ENCODE data around the gene RBM20. TPM values are rescaled to one million over a fixed set of nuclear protein-coding genes. Genes with fewer than 3 reads are reported as not detected.

Gene RBM20
- polyA plus RNA-seq, 4 donors = under 0.01 to 0.52 (median 0.36) TPM; not detected in 1

DNA sequence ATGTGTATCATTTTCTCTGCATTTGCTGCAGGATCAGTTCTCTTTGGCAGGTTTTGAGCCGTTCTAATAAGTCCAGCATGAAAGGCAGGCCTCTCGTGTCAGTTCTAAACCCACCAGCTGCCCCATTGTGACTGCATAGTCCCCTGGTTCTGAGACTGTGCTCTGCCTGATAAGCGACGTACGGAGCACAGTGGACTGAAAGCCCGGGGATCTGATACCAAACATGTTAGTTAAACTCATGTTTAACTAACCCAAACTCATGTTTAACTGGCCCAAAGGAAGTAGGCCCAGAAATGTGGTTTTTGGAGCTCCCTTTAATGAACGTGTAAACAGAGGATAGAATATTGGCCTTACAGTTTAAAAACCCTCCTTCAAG is 129.5 kb downstream of the RBM20 start:
- Histone ChIP-seq H3K27ac (ENCODE audit: low read depth in 1 of 3, low read length in 2 of 3) (peak overlapping the region; percentile 21 to 96 (median 93)), H3K9me3 (ENCODE audit: control insufficient read depth in 2 of 2, insufficient read depth in 1 of 2, low read depth in 1 of 2, low read length in 1 of 2) (peaks cover 0 to 8% of the 10 kb centered on the region in 2 donors), H3K27me3 (ENCODE audit: control insufficient read depth in 3 of 3, insufficient read depth in 3 of 3, low read length in 3 of 3) (no peaks in the 10 kb centered on the region), H3K4me1 (ENCODE audit: control insufficient read depth in 3 of 3, insufficient read depth in 2 of 3, low read depth in 1 of 3, low read length in 2 of 3) (peaks cover 4 to 42% (median 13%) of the 10 kb centered on the region in 3 donors), H3K36me3 (ENCODE audit: control insufficient read depth in 3 of 3, insufficient read depth in 2 of 3, low read depth in 1 of 3, low read length in 3 of 3) (no peaks in the 10 kb centered on the region), H3K4me3 (ENCODE audit: low read depth in 1 of 3, low read length in 3 of 3) (no peak overlapping the region)
- no peak for FAIRE-seq
- 66 to 90% (median 83%) methylated on average over 7 of the region's 7 CpGs for WGBS, 3 donors
- DNase-seq = no peak

DNA sequence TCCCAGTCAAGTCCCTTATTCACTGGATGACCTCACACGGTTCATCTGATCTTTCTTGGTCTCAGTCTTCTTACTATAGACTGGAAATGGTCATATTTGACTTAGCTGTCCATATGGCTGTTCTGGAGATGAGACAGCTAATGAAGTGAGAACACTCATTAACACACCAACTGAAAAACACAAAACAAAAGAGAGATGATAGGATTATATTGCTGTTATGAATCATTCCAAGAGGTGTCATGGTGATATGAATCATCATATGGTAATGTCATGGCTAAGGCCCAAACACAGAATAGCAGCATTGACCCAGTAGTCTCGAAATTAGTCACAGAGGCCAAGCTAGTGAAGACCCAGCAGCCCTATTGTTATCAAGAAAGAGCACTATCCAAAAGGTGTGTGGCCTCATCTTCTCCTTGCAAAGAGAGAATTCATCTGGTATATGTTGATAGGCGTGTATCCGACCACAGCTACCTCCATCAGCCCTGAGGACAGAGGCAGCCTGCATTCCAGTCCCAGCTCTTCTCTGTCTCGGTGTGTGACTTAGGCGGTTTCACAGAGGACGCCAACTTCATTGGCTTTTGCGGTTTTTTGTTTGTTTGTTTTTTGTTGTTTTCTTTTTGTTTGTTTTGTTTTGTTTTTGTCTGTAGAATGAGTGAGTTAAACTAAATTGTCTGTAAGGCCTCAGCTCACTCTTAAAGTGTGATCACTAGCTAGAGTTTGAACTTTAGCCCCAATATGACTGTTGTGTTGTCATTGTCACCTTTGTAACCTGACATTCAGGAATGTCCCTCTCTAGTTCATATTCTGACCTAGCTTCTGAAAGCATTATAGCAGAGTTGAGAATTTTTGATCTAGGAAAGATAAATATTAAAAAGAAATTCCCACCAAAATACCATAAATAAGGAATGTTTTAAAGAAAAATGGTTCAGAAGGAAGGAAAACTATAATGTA is 130.2 kb downstream of the RBM20 start:
- no peaks in the 10 kb centered on the region for H3K36me3 ChIP-seq (ENCODE audit: control insufficient read depth in 3 of 3, insufficient read depth in 2 of 3, low read depth in 1 of 3, low read length in 3 of 3)
- peaks cover 4 to 42% (median 13%) of the 10 kb centered on the region in 3 donors for H3K4me1 ChIP-seq (ENCODE audit: control insufficient read depth in 3 of 3, insufficient read depth in 2 of 3, low read depth in 1 of 3, low read length in 2 of 3)
- DNase-seq (peak; percentile 89 to 90), FAIRE-seq (no peak)
- 65 to 79% (median 76%) methylated on average over 8 of the region's 8 CpGs for WGBS, 3 donors
- H3K9me3 ChIP-seq (ENCODE audit: control insufficient read depth in 2 of 2, insufficient read depth in 1 of 2, low read depth in 1 of 2, low read length in 1 of 2) = peaks cover 0 to 8% of the 10 kb centered on the region in 2 donors
- H3K27ac ChIP-seq (ENCODE audit: low read depth in 1 of 3, low read length in 2 of 3) = peak overlapping the region; percentile 84 to 96 (median 93)
- H3K4me3 ChIP-seq (ENCODE audit: low read depth in 1 of 3, low read length in 3 of 3) = no peak overlapping the region
- H3K27me3 ChIP-seq (ENCODE audit: control insufficient read depth in 3 of 3, insufficient read depth in 3 of 3, low read length in 3 of 3) = no peaks in the 10 kb centered on the region

DNA sequence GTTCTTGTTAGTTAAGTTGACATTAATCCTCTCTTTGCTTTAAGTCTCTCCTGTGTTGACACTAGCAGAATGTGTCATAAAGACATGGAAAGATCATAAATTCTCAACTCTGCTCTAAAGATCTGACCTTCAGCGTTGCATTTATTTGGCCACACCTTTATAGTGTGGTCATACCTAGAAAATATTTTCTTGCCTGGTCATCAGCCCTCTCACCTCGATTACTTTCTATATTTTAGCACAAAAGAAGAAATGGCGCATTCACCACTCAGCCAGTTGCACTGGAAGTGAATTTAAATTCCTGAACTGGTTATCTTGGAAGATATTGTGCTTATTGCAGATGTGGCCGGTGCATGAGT is 130.9 kb downstream of the RBM20 start:
- peak; percentile 84 to 87 for DNase-seq
- peak overlapping the region; percentile 58 to 96 (median 84) for H3K27ac ChIP-seq (ENCODE audit: low read depth in 1 of 3, low read length in 2 of 3)
- WGBS, 3 donors = 48 to 75% (median 65%) methylated on average over 4 of the region's 4 CpGs

DNA sequence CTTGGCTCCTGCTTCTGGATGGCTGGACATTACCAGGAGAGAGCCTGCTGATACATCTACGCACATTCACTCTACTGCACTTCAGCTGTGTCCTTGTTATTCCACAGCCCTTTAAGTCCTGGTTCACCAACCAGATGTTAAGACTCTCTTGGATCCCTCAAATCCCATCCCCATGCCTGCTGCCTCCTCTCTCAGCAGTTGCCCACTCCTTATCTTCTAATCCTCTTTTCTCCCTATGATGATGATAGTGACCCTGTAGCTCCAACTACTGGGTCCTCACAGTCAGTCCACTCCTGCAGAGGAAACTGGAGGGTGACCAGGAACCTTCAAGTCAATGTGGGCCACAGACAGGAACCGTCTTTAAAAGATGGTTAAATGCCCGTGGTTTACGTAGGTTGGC is 131.3 kb downstream of the RBM20 start:
- peak overlapping the region; percentile 58 to 96 (median 84) for H3K27ac ChIP-seq (ENCODE audit: low read depth in 1 of 3, low read length in 2 of 3)
- no peaks in the 10 kb centered on the region for H3K36me3 ChIP-seq (ENCODE audit: control insufficient read depth in 3 of 3, insufficient read depth in 2 of 3, low read depth in 1 of 3, low read length in 3 of 3)
- WGBS, 3 donors = 94 to 98% (median 96%) methylated on average over 4 of the region's 4 CpGs
- no peaks in the 10 kb centered on the region for H3K27me3 ChIP-seq (ENCODE audit: control insufficient read depth in 3 of 3, insufficient read depth in 3 of 3, low read length in 3 of 3)
- DNase-seq (no peak), FAIRE-seq (no peak)
- peaks cover 0 to 8% of the 10 kb centered on the region in 2 donors for H3K9me3 ChIP-seq (ENCODE audit: control insufficient read depth in 2 of 2, insufficient read depth in 1 of 2, low read depth in 1 of 2, low read length in 1 of 2)
- no peak overlapping the region for H3K4me3 ChIP-seq (ENCODE audit: low read depth in 1 of 3, low read length in 3 of 3)
- H3K4me1 ChIP-seq (ENCODE audit: control insufficient read depth in 3 of 3, insufficient read depth in 2 of 3, low read depth in 1 of 3, low read length in 2 of 3) = peaks cover 4 to 42% (median 13%) of the 10 kb centered on the region in 3 donors

More for the DNA sequence above, 130.9 kb downstream of the RBM20 start:
- H3K27me3 ChIP-seq (ENCODE audit: control insufficient read depth in 3 of 3, insufficient read depth in 3 of 3, low read length in 3 of 3) = no peaks in the 10 kb centered on the region
- H3K9me3 ChIP-seq (ENCODE audit: control insufficient read depth in 2 of 2, insufficient read depth in 1 of 2, low read depth in 1 of 2, low read length in 1 of 2) = peaks cover 0 to 8% of the 10 kb centered on the region in 2 donors
- no peak for FAIRE-seq
- H3K4me1 ChIP-seq (ENCODE audit: control insufficient read depth in 3 of 3, insufficient read depth in 2 of 3, low read depth in 1 of 3, low read length in 2 of 3) = peaks cover 4 to 42% (median 13%) of the 10 kb centered on the region in 3 donors
- no peaks in the 10 kb centered on the region for H3K36me3 ChIP-seq (ENCODE audit: control insufficient read depth in 3 of 3, insufficient read depth in 2 of 3, low read depth in 1 of 3, low read length in 3 of 3)
- H3K4me3 ChIP-seq (ENCODE audit: low read depth in 1 of 3, low read length in 3 of 3) = no peak overlapping the region

DNA sequence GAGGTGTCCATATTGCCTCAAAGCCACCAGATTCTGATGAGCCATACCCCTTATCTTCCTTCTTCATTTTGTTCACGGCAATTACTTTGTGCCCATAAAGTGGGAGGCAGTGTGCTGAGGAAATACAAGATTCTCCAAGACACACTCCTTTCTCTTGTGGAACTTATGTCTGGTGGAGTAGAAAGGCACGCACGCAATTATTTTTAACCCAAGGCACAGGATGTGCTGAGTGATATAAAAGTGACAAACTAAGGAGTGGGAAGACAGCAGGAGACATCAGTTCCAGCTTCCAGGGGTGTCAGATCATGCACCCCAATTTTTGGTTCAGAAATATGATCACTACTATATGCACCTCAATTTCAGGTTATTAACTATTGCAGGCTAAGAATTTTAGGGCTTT is 132.9 kb downstream of the RBM20 start:
- WGBS, 3 donors = 94 to 97% (median 96%) methylated on average over 3 of the region's 3 CpGs
- FAIRE-seq = no peak
- DNase-seq = no peak
- Histone ChIP-seq H3K9me3 (ENCODE audit: control insufficient read depth in 2 of 2, insufficient read depth in 1 of 2, low read depth in 1 of 2, low read length in 1 of 2) (peaks cover 0 to 8% of the 10 kb centered on the region in 2 donors), H3K27me3 (ENCODE audit: control insufficient read depth in 3 of 3, insufficient read depth in 3 of 3, low read length in 3 of 3) (no peaks in the 10 kb centered on the region), H3K4me3 (ENCODE audit: low read depth in 1 of 3, low read length in 3 of 3) (no peak overlapping the region), H3K36me3 (ENCODE audit: control insufficient read depth in 3 of 3, insufficient read depth in 2 of 3, low read depth in 1 of 3, low read length in 3 of 3) (no peaks in the 10 kb centered on the region), H3K27ac (ENCODE audit: low read depth in 1 of 3, low read length in 2 of 3) (no peak overlapping the region), H3K4me1 (ENCODE audit: control insufficient read depth in 3 of 3, insufficient read depth in 2 of 3, low read depth in 1 of 3, low read length in 2 of 3) (peaks cover 4 to 42% (median 13%) of the 10 kb centered on the region in 3 donors)

DNA sequence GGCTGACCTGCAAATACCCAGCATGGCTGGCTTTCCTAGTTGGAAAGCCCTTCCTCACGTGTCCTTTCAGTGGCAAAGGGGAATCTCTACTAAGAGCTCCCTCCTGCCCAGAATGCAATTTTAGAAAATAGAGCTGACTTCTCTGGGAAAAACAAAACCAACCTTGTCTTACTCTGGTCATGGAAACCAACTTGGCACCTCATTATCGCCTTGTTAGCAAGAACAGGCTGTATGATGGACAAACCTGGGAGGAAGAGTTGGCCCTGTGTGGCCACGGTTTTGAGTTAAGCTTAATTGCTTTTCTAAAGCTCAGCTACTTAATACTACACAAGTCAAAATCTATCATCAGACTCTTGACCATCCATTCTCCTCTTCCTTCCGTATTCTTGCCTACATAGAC is 133.5 kb downstream of the RBM20 start:
- H3K4me3 ChIP-seq (ENCODE audit: low read depth in 1 of 3, low read length in 3 of 3) = no peak overlapping the region

DNA sequence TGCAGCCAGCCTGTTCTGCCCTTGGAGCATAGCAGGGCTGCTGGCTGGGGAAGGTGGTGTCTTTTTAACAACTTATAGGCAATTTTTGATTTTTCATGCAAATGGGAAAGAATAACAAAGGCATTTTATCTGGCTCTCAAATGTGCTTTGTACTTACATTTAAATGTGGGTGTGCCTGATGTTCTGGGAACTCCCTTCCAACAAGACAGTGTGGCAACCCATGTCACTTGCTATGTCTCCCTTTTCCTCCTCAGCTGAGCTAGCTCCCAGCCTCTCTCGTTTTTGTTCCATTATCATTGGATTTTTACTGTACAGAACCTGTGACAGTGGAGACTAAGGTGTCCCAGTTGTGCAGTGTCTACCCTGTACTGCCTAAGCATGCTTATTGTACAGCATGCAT is 134.1 kb downstream of the RBM20 start:
- 39 to 61% (median 50%) methylated on average over 1 of the region's 1 CpG for WGBS, 3 donors
- DNase-seq (no peak), FAIRE-seq (no peak)
- no peaks in the 10 kb centered on the region for H3K27me3 ChIP-seq (ENCODE audit: control insufficient read depth in 3 of 3, insufficient read depth in 3 of 3, low read length in 3 of 3)
- no peaks in the 10 kb centered on the region for H3K36me3 ChIP-seq (ENCODE audit: control insufficient read depth in 3 of 3, insufficient read depth in 2 of 3, low read depth in 1 of 3, low read length in 3 of 3)
- H3K9me3 ChIP-seq (ENCODE audit: control insufficient read depth in 2 of 2, insufficient read depth in 1 of 2, low read depth in 1 of 2, low read length in 1 of 2) = peaks cover 0 to 8% of the 10 kb centered on the region in 2 donors
- no peak overlapping the region for H3K27ac ChIP-seq (ENCODE audit: low read depth in 1 of 3, low read length in 2 of 3)
- peaks cover 4 to 36% (median 13%) of the 10 kb centered on the region in 3 donors for H3K4me1 ChIP-seq (ENCODE audit: control insufficient read depth in 3 of 3, insufficient read depth in 2 of 3, low read depth in 1 of 3, low read length in 2 of 3)
- no peak overlapping the region for H3K4me3 ChIP-seq (ENCODE audit: low read depth in 1 of 3, low read length in 3 of 3)

More for the DNA sequence above, 133.5 kb downstream of the RBM20 start:
- H3K36me3 ChIP-seq (ENCODE audit: control insufficient read depth in 3 of 3, insufficient read depth in 2 of 3, low read depth in 1 of 3, low read length in 3 of 3) = no peaks in the 10 kb centered on the region
- peaks cover 4 to 41% (median 13%) of the 10 kb centered on the region in 3 donors for H3K4me1 ChIP-seq (ENCODE audit: control insufficient read depth in 3 of 3, insufficient read depth in 2 of 3, low read depth in 1 of 3, low read length in 2 of 3)
- 88 to 95% (median 92%) methylated on average over 4 of the region's 4 CpGs for WGBS, 3 donors
- no peak for DNase-seq
- H3K9me3 ChIP-seq (ENCODE audit: control insufficient read depth in 2 of 2, insufficient read depth in 1 of 2, low read depth in 1 of 2, low read length in 1 of 2) = peaks cover 0 to 8% of the 10 kb centered on the region in 2 donors
- no peak overlapping the region for H3K27ac ChIP-seq (ENCODE audit: low read depth in 1 of 3, low read length in 2 of 3)
- FAIRE-seq = no peak
- H3K27me3 ChIP-seq (ENCODE audit: control insufficient read depth in 3 of 3, insufficient read depth in 3 of 3, low read length in 3 of 3) = no peaks in the 10 kb centered on the region

DNA sequence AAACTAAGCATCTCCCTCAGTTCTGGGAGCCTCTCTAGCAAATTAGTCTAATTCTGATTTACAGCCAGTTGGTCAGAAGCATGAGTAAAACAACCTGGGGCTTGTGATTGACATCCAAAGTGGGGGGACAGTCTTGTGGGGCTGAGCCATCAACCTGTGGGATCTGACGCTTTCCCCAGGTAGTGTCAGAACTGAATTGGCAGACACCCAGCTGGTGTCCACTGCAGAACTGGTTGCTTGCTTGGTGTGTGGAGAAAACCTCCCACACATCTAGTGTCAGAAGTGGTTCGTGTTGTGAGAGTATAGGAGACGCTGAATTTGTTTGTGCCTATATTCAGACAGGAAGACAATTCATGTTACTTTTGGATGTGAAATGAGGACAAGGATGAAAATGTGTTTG is 135.4 kb downstream of the RBM20 start:
- H3K4me3 ChIP-seq (ENCODE audit: low read depth in 1 of 3, low read length in 3 of 3) = no peak overlapping the region
- peaks cover 0 to 25% (median 8%) of the 10 kb centered on the region in 3 donors for H3K4me1 ChIP-seq (ENCODE audit: control insufficient read depth in 3 of 3, insufficient read depth in 2 of 3, low read depth in 1 of 3, low read length in 2 of 3)
- 64 to 84% (median 66%) methylated on average over 3 of the region's 3 CpGs for WGBS, 3 donors
- peaks cover 0 to 8% of the 10 kb centered on the region in 2 donors for H3K9me3 ChIP-seq (ENCODE audit: control insufficient read depth in 2 of 2, insufficient read depth in 1 of 2, low read depth in 1 of 2, low read length in 1 of 2)
- H3K27ac ChIP-seq (ENCODE audit: low read depth in 1 of 3, low read length in 2 of 3) = no peak overlapping the region
- H3K36me3 ChIP-seq (ENCODE audit: control insufficient read depth in 3 of 3, insufficient read depth in 2 of 3, low read depth in 1 of 3, low read length in 3 of 3) = no peaks in the 10 kb centered on the region
- FAIRE-seq (no peak), DNase-seq (no peak)
- no peaks in the 10 kb centered on the region for H3K27me3 ChIP-seq (ENCODE audit: control insufficient read depth in 3 of 3, insufficient read depth in 3 of 3, low read length in 3 of 3)
